GM12874 (cell line): ENCODE measurements around the gene PCDHA1.

Source experiments
- TF ChIP-seq, protein P1 (sequence below): IDR thresholded peaks from 2 replicates; pipeline ENCODE4 v1.5.1; 2011; ENCODE audit warnings: low read depth, mild to moderate bottlenecking, control low read depth, low read length, moderate library complexity; ENCODE audit not compliant: insufficient read depth

PCDHA1 gene

DNA sequence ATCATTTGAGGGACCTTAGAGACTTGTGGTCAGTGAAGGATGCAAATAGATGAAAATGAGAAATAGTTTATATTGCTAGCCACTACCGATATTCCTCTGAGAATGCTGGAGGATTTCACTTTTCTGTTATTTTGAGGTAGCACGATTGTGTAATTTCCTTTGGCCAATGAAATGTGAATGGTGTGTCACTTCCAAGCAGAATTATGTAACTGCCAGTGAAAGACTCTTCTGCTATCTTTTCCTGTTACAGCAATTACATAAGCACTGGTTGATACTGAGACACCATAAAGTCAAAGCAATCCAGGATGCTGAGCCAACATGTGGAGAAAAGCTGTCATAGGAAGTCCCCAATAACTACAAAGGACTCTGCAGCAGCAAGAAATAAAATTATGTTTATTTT lies 5.1 kb downstream of the PCDHA1 start:
- TF ChIP-seq, protein P1, sequence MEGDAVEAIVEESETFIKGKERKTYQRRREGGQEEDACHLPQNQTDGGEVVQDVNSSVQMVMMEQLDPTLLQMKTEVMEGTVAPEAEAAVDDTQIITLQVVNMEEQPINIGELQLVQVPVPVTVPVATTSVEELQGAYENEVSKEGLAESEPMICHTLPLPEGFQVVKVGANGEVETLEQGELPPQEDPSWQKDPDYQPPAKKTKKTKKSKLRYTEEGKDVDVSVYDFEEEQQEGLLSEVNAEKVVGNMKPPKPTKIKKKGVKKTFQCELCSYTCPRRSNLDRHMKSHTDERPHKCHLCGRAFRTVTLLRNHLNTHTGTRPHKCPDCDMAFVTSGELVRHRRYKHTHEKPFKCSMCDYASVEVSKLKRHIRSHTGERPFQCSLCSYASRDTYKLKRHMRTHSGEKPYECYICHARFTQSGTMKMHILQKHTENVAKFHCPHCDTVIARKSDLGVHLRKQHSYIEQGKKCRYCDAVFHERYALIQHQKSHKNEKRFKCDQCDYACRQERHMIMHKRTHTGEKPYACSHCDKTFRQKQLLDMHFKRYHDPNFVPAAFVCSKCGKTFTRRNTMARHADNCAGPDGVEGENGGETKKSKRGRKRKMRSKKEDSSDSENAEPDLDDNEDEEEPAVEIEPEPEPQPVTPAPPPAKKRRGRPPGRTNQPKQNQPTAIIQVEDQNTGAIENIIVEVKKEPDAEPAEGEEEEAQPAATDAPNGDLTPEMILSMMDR = no peak

DNA sequence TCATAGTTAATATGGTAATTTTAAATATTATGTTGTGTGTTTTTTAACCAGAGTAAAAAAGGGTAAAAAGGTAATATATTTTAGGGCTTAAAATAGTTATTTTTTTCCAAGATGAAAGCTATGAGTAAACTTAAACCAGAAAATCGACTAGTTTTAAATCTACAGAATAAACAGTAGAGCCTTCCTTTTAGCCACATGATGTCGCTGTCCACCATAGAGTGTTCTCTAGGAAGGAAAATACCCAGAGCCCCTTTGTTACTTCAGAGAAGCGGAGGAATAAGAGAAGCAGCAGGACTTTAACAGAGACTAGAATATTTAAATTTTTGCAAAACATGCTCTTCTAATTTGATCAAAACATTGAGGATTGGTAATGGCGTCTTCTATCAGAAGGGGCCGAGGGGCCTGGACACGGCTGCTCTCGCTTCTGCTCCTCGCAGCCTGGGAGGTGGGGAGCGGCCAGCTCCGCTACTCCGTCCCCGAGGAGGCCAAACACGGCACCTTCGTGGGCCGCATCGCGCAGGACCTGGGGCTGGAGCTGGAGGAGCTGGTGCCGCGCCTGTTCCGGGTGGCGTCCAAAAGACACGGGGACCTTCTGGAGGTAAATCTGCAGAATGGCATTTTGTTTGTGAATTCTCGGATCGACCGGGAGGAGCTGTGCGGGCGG lies 8.8 kb downstream of the PCDHA1 start, which contains the start of gene PCDHA2:
Gene PCDHA2, plus strand, starts transcription at position 258 of the 664 bp plus-strand sequence.
- TF ChIP-seq, protein P1 = no peak

DNA sequence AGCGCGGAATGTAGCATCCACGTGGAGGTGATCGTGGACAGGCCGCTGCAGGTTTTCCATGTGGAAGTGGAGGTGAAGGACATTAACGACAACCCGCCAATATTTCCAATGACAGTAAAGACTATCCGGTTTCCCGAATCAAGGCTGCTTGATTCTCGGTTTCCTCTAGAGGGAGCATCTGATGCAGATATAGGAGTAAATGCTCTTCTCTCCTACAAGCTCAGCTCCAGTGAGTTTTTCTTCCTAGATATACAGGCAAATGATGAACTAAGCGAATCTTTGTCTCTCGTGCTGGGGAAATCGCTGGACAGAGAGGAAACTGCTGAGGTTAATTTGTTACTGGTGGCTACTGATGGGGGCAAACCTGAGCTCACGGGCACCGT lies 9.3 kb downstream of the PCDHA1 start:
- TF ChIP-seq, protein P1 = peak; percentile 14; the same call in 1 of the 2 replicates

DNA sequence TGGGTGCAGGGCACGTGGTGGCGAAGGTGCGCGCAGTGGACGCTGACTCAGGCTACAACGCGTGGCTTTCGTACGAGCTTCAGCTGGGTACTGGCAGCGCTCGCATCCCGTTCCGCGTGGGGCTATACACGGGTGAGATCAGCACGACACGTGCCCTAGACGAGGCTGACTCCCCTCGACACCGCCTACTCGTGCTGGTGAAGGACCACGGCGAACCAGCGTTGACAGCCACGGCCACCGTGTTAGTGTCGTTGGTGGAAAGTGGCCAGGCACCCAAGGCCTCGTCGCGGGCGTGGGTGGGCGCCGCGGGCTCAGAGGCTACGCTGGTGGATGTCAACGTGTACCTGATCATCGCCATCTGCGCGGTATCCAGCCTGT lies 10.8 kb downstream of the PCDHA1 start:
- TF ChIP-seq, protein P1 = no peak

- TF ChIP-seq, protein P1 = no peak
Measured at GRCh38 chr5:140800816-140801493, 15.0 kb downstream of the PCDHA1 start, which contains the start of gene PCDHA3. Gene PCDHA3, plus strand, starts transcription at chr5:140801057.

DNA sequence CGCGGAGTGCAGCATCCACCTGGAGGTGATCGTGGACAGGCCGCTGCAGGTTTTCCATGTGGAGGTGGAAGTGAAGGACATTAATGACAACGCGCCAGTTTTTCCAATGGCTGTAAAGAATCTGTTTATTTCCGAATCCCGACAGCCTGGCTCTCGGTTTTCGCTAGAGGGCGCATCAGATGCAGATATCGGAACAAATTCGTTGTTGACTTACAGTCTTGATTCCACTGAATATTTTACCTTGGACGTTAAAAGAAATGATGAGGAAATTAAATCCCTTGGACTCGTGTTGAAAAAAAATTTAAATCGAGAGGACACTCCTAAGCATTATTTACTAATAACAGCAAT lies 15.5 kb downstream of the PCDHA1 start:
- TF ChIP-seq, protein P1 = no peak

DNA sequence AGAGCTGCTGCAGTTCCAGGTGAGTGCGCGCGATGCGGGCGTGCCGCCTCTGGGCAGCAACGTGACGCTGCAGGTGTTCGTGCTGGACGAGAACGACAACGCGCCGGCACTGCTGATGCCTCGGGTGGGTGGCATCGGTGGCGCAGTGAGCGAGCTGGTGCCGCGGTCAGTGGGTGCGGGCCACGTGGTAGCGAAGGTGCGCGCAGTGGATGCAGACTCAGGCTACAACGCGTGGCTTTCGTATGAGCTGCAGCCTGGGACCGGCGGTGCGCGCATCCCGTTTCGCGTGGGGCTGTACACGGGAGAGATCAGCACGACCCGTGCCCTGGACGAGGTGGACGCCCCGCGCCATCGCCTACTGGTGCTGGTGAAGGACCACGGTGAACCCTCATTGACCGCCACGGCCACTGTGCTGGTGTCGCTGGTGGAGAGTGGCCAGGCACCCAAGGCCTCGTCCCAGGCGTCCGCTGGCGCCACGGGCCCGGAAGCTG lies 16.9 kb downstream of the PCDHA1 start:
- TF ChIP-seq, protein P1 = no peak
